ENCODE results near the gene ZNF630.
"Not testable (repeated sequence)": the region's sequence is repeated elsewhere in the genome, so short reads cannot be mapped to it uniquely, and the experiment has no call there.

Gene ZNF630

DNA sequence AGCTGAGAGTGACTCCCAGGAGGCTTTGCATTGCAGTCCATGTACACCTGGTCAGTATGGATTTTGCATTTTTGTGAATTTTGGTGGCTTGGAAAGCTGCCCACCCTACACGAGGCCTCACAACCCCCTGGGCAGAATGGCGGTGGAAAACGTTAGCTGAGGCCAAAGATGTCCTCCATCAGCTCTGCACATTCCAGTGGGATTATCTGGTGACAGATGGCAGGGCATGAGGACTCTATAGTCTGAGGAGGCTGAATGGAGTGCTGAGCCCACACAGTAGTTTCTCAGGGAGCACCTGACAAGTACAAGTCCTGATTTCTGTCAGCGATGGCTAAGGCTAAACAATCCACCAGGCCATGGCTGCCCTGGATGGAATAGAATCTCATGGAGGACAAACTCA lies 43.9 kb downstream of the ZNF630 start:
- not testable (repeated sequence) for DNase-seq

DNA sequence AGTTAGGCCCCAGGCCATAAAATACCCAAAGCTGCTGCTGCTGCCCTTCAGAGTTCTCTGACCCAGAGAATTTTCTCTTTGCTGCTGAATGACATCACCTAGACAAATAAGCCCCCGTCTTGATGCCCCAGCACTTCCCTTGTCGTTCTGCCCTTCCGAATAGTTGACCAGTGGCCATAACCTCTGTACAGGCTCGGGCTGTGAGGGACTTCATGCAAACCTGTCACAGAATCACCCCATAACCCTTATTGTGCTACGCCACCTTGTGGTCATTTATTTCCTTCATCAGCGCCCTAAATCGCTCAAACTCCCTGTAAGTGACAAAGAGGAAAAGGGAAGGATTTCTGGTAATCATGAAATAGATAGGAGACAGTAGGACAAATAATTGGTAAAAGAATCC lies 45.9 kb downstream of the ZNF630 start:
- DNase-seq: peak; percentile 23

DNA sequence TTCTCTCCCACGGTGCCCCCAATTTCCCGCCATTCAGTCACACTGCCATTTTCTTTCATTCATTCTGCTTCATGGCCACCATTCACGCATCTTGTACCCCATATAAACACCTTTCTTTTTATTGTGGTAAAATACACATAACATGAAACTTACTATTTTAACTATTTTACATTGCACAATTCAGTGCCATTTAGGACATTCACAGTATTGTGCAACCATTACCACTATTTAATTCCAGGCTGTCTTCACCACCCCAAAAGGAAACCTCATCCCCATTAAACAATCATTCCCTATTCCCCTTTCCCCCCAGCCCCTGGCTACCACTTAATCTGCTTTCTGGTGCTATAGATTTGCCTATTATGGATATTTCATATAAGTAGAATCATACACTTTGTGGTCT lies 48.7 kb downstream of the ZNF630 start:
- no peak for DNase-seq

DNA sequence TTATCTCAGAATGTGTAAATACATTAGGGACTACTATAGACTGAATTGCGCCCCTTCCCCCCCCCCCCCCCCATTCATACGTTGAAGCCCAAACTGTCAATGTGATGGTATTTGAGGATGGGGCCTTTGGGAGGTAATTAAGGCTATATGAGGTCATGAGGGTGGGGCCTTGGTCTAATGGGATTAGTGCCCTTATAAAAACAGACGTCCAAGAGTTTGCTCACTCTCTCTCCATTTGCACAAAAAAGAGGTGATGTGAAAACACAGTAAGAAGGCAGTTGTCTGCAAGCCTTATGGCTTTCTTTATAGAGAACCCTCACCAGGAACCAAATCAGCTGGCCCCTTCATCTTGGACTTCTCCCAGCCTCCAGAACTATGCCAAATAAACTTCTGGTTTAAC lies 49.3 kb downstream of the ZNF630 start:
- DNase-seq: no peak

DNA sequence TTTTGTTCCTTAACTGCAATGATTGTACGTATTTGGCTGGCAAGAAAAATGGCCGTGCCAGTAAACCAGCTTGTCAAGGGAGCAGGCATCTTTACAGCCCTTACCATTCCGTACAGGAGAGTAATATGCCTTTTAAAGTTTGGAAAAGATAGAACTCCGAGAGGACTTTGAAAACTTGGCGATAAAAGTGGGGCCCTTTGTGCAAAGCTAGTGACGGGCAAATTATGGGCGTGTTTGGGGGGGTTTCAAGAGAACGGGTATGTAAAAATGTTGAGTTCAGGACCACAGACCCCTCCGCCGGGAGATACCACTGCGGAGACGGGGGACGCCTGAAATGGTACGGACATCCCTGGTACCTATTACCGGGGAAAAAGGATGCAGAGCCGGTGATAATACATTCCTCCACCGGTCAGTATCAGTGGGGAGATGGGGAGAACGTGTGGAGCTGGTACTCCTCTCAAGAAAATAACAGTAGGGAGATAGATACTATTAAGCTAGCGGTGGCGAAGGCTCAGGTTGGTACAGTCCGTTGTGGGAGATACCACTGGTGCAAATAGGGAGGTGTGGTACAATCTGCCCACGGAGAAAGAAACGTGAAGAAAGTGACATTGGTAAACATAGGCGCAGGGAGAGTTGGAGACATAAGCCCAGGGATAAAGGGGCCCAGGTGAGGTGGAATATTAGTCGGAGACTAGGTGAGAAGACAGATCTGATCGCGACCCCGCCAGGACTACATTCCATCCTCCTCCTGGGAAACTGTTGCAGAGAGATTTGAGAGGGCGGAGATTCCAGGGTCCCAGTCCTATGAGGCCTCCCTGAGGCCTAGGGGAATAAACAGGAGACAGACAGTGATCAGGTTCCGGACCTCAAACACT lies 50.2 kb downstream of the ZNF630 start:
- peak; percentile 70 for DNase-seq

DNA sequence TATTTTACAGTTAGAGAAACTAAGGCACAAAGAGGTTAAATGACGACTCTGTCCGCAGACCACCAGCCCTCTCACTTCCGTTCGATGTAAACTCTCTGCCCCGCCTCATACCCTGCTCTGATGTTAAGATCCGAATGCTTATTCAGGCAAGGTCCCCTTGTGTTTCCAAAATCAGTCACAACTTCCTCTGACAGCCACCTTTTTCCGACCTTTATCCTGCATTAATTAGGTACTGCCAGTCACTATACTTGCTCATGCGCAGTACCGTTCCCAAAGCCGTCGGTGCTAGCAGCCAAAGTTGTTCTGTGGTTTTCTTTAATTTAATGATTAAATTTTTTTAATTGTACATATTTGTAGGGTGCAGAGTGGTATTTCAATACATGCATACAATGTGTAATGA lies 51.0 kb downstream of the ZNF630 start:
- not testable (repeated sequence) for DNase-seq

DNA sequence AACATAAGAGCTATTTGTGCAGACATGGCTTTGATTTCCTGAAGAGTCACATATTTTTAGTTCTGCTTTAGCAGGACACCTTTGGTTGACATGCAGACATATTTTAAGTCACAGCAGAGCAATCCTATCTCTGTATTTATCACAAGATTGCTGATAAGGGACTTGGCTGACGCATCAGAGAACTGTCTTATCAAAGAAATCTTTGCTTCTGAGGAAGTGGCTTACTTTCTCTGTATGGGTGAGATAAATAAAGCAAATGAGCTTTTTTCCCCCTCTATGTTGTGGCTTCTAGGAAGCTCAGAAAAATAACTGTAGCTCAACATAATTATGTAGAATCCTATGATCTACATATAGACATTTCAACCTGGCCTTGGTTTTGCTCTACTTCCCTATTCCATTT lies 51.5 kb downstream of the ZNF630 start:
- DNase-seq: not testable (repeated sequence)

DNA sequence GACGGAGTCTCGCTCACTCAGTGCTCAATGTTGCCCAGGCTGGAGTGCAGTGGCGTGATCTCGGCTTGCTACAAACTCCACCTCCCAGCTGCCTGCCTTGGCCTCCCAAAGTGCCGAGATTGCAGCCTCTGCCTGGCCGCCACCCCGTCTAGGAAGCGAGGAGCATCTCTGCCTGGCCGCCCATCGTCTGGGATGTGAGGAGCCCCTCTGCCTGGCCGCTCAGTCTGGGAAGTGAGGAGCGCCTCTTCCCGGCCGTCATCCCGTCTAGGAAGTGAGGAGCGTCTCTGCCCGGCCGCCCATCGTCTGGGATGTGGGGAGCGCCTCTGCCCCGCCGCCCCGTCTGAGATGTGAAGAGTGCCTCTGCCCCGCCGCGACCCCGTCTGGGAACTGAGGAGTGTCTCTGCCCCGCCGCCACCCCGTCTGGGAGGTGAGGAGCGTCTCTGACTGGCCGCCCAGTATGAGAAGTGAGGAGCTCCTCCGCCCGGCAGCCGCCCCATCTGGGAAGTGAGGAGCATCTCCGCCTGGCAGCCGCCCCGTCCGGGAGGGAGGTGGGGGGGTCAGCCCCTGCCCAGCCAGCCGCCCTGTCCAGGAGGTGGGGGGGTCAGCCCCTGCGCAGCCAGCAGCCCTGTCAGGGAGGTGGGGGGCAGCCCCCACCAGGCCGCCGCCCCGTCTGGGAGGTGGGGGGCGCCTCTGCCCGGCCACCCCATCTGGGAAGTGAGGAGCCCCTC lies 54.7 kb downstream of the ZNF630 start:
- not testable (repeated sequence) for DNase-seq

DNA sequence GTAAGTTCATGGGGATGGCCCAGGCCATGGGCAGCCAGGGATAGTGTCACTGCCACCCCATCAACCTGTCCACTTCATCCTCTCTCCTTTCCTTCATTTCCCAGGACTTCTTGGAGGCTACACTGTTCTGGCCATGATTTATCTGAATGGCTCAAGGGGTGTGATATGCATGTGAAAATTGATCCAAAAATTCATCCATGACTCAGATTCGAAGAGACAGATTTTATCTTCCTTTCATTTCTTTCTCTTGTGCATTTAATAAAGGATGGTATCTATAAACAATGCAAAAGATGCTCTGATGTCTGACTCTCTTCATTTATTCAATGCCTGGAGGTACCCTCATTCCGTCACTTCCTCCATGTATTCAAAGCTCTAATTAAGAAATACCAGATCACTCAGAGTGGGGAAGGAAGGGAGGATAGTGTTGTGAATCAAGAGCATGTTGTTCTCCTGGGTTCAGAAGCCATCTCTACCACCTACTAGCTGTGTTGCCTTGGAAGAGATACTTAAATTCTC lies 61.9 kb downstream of the ZNF630 start:
- DNase-seq: not testable (repeated sequence)

All from kidney glomerular epithelial cell (primary cell).